Naive B cell (primary cell): ENCODE data around the gene SLC12A4. TPM values are rescaled to one million over a fixed set of nuclear protein-coding genes. Genes with fewer than 3 reads are reported as not detected.
"Not testable (repeated sequence)": the region's sequence is repeated elsewhere in the genome, so short reads cannot be mapped to it uniquely, and the experiment has no call there.

ENCODE experiments used
- ATAC-seq, 2 donors: fragments of 150-1000 bp; cut with Tn5 transposase; 2 replicates each; pipeline ENCODE4 v1.10.0; 2021; ENCODE audit warnings: low read depth in 2 of 2, mild to moderate bottlenecking in 2 of 2, moderate library complexity in 2 of 2
- DNase-seq: peaks from one replicate; pipeline ENCODE4 v3.0.0; 2022
- H3K27ac Mint-ChIP-seq, 6 donors: one replicate each; pipeline ENCODE4 v1.8.0; 2020 to 2022; ENCODE audit warnings: mild to moderate bottlenecking in 6 of 6, mixed read lengths in 6 of 6, moderate library complexity in 5 of 6, inconsistent platforms in 2 of 6
- H3K27me3 Mint-ChIP-seq, 3 donors: one replicate each; pipeline ENCODE4 v1.8.0; 2021 to 2022; ENCODE audit warnings: mixed read lengths in 3 of 3, mild to moderate bottlenecking in 1 of 3
- H3K36me3 Mint-ChIP-seq, 2 donors: one replicate each; pipeline ENCODE4 v1.8.0; 2020 to 2022; ENCODE audit warnings: mixed read lengths in 2 of 2, inconsistent platforms in 1 of 2, mild to moderate bottlenecking in 1 of 2
- H3K4me1 Mint-ChIP-seq, 3 donors: one replicate each; pipeline ENCODE4 v1.8.0; 2020 to 2022; ENCODE audit warnings: mixed read lengths in 3 of 3, inconsistent platforms in 1 of 3, mild to moderate bottlenecking in 1 of 3, moderate library complexity in 1 of 3
- H3K4me3 Mint-ChIP-seq, 8 donors: one replicate each; pipeline ENCODE4 v1.8.0; 2020 to 2022; ENCODE audit warnings: mild to moderate bottlenecking in 8 of 8, mixed read lengths in 8 of 8, moderate library complexity in 8 of 8, inconsistent platforms in 2 of 8
- H3K9me3 Mint-ChIP-seq, 7 donors: one replicate each; pipeline ENCODE4 v1.8.0; 2020 to 2022; ENCODE audit warnings: mixed read lengths in 7 of 7, mild to moderate bottlenecking in 5 of 7, inconsistent platforms in 2 of 7, moderate library complexity in 1 of 7
- polyA plus RNA-seq, 6 donors: library from polyadenylated mRNA; unstranded; fragments of 300-500 nt; fragmentation: Illumina TruSeq; gene quantifications; one replicate each; pipeline ENCODE4 v1.2.3, GENCODE V29; 2021; ENCODE audit warnings: low read depth in 6 of 6

SLC12A4 gene
- polyA plus RNA-seq, 6 donors from 2014 or later, result 2.8 to 5.4 (median 3.7) TPM

GRCh38 chr16:67977469-67978227 is 9.2 kb upstream of the SLC12A4 start:
- no peak for ATAC-seq
- Mint-ChIP-seq H3K36me3 (no peaks in the 10 kb centered on the region), H3K27ac (peak overlapping the region in 2 of 6 donors; percentile 37 to 62), H3K4me1 (peaks cover 0 to 5% (median 1%) of the 10 kb centered on the region in 3 donors), H3K4me3 (peak overlapping the region in 1 of 8 donors; percentile 41), H3K27me3 (peaks cover 0 to 6% (median 0%) of the 10 kb centered on the region in 3 donors), H3K9me3 (no peaks in the 10 kb centered on the region)
- no peak for DNase-seq

GRCh38 chr16:67977005-67977404 is 8.6 kb upstream of the SLC12A4 start:
- ATAC-seq (no peak), DNase-seq (no peak)
- Mint-ChIP-seq H3K4me3 (no peak overlapping the region), H3K4me1 (no peaks in the 10 kb centered on the region), H3K27me3 (peaks cover 0 to 6% (median 0%) of the 10 kb centered on the region in 3 donors), H3K27ac (no peak overlapping the region), H3K9me3 (no peaks in the 10 kb centered on the region), H3K36me3 (no peaks in the 10 kb centered on the region)

GRCh38 chr16:67976205-67976604 is 7.8 kb upstream of the SLC12A4 start:
- ATAC-seq (no peak), DNase-seq (no peak)
- Mint-ChIP-seq H3K9me3 (no peaks in the 10 kb centered on the region), H3K4me1 (no peaks in the 10 kb centered on the region), H3K27me3 (peaks cover 0 to 6% (median 0%) of the 10 kb centered on the region in 3 donors), H3K4me3 (peak overlapping the region in 1 of 8 donors; percentile 44), H3K27ac (peak overlapping the region in 2 of 6 donors; percentile 16 to 47), H3K36me3 (no peaks in the 10 kb centered on the region)

- Mint-ChIP-seq H3K27me3 (peaks cover 0 to 6% (median 0%) of the 10 kb centered on the region in 3 donors), H3K4me1 (no peaks in the 10 kb centered on the region), H3K36me3 (no peaks in the 10 kb centered on the region), H3K9me3 (no peaks in the 10 kb centered on the region), H3K4me3 (no peak overlapping the region), H3K27ac (peak overlapping the region in 1 of 6 donors; percentile 16)
- ATAC-seq (no peak), DNase-seq (no peak)
These were observed 7.1 kb upstream of the SLC12A4 start for GRCh38 chr16:67975321-67976105.

DNA sequence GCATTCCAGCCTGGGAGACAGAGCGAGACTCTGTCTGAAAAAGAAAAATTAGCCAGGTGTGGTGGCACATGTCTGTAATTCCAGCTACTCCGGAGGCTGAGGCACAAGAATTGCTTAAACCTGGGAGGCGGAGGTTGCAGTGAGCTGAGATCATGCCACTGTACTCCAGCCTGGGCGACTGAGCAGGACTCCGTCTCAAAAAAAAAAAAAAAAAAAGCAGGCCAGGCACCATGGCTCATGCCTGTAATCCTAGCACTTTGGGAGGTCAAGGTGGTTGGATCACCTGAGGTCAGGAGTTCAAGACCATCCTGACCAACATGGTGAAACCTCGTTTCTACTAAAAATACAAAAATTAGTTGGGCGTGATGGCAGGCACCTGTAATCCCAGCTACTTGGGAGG is 3.8 kb upstream of the SLC12A4 start:
- not testable (repeated sequence) for H3K4me3 Mint-ChIP-seq

GRCh38 chr16:67971111-67971510 is 2.7 kb upstream of the SLC12A4 start:
- ATAC-seq (no peak), DNase-seq (no peak)
- peaks cover 0 to 1% (median 0%) of the 10 kb centered on the region in 3 donors for H3K27me3 Mint-ChIP-seq
- no peaks in the 10 kb centered on the region for H3K36me3 Mint-ChIP-seq
- H3K4me3 Mint-ChIP-seq, result peak overlapping the region in 4 of 8 donors; percentile 5 to 79 (median 44)
- peak overlapping the region in 1 of 6 donors; percentile 88 for H3K27ac Mint-ChIP-seq
- no peaks in the 10 kb centered on the region for H3K9me3 Mint-ChIP-seq
- peaks cover 19 to 23% (median 20%) of the 10 kb centered on the region in 3 donors for H3K4me1 Mint-ChIP-seq

More for the DNA sequence above, 3.8 kb upstream of the SLC12A4 start:
- not testable (repeated sequence) for H3K9me3 Mint-ChIP-seq, DNase-seq, H3K27me3 Mint-ChIP-seq, ATAC-seq, H3K36me3 Mint-ChIP-seq
- Mint-ChIP-seq H3K4me1 (peaks cover 13 to 19% (median 16%) of the 10 kb centered on the region in 3 donors), H3K27ac (peak overlapping the region in 1 of 6 donors; percentile 32)

DNA sequence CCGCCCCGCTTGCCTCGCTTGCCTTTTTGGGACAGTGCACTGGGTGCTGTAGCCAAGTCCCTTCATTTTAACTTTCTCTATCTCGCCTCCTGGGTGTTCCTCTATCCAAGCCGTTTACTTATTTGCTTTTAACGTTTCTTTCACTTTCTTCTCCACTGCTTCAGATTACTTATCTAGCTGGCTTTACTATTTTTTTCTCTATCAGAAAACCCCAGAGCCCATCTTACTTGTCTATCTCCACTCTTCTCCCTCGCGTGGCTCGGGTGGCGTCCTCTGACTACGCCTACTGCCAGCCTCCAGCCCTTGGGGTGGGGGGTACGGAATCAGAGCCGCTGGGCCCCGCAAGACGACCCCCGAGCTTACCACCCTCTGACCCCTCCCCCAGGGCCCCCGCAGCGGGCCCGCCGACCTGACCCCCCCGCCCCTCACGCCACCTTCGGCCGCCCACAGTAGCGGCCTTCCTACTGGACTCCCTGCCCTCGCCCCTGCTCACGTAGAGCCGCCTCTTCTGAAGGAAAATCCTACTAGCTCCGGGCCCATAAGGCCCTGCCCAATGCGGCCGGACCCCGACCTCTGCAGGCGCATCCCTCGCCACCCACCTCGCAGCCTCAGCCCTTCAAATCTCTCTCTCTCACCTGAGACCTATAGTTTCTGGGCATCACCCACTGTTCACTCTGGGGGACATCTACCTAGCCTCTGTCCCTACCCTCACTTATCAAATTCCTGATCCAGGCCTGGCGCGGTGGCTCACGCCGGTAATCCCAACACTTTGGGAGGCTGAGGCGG is 1.0 kb upstream of the SLC12A4 start:
- Mint-ChIP-seq H3K4me1 (peaks cover 23 to 39% (median 30%) of the 10 kb centered on the region in 3 donors), H3K9me3 (no peaks in the 10 kb centered on the region), H3K4me3 (peak overlapping the region; percentile 81 to 97 (median 92)), H3K36me3 (no peaks in the 10 kb centered on the region), H3K27me3 (no peaks in the 10 kb centered on the region), H3K27ac (peak overlapping the region in 3 of 6 donors; percentile 69 to 97 (median 85))
- DNase-seq (peak; percentile 30), ATAC-seq (peak; percentile 34 to 45)

GRCh38 chr16:67967958-67968399 is 458 bp downstream of the SLC12A4 start:
- DNase-seq (peak; percentile 38), ATAC-seq (peak; percentile 15 to 25)
- Mint-ChIP-seq H3K9me3 (no peaks in the 10 kb centered on the region), H3K27me3 (no peaks in the 10 kb centered on the region), H3K27ac (peak overlapping the region; percentile 7 to 95 (median 90)), H3K4me3 (peak overlapping the region; percentile 84 to 98 (median 92)), H3K4me1 (peaks cover 24 to 44% (median 32%) of the 10 kb centered on the region in 3 donors), H3K36me3 (peaks cover 0 to 2% of the 10 kb centered on the region in 2 donors)

GRCh38 chr16:67967183-67967957 is 1.1 kb downstream of the SLC12A4 start:
- Mint-ChIP-seq H3K4me1 (peaks cover 27 to 49% (median 34%) of the 10 kb centered on the region in 3 donors), H3K36me3 (peaks cover 0 to 7% of the 10 kb centered on the region in 2 donors), H3K27ac (peak overlapping the region; percentile 79 to 95 (median 90)), H3K27me3 (no peaks in the 10 kb centered on the region), H3K9me3 (no peaks in the 10 kb centered on the region), H3K4me3 (peak overlapping the region; percentile 84 to 98 (median 92))
- ATAC-seq, result no peak
- DNase-seq, result peak; percentile 9

DNA sequence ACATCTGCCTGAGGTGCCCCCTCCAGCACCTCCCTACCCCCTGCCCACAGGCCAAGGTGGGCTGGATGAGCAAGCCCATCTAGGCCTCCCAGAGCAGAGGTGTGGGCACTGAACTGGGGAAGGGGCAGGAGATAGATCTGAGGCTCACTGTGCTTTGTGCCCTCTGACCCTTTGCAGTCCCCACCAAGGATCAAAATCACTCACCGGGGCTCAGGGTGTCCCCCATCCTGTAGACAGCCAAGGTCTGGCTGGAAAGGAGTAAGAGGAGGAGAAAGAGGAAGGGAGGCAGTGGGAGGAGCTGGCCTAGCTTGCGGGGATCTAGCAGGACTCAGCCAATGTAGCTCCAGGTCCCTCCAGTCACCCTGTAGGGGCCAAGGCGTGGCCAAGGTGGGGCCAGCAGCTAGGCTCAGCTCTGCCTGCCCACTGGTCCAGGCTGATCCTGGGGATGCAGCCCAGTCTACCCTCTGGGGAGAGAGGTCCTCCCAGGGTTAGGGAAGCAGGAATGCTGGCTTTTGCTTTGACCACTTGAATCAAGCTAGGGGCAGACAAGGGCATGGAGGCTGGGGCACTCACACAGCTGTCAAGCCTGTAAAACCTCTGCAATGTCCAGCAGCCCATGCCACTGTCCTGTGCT is 1.8 kb downstream of the SLC12A4 start:
- DNase-seq (no peak), ATAC-seq (no peak)
- no peaks in the 10 kb centered on the region for H3K27me3 Mint-ChIP-seq
- peaks cover 0 to 7% of the 10 kb centered on the region in 2 donors for H3K36me3 Mint-ChIP-seq
- H3K4me3 Mint-ChIP-seq, result peak overlapping the region in 7 of 8 donors; percentile 84 to 97 (median 92)
- H3K4me1 Mint-ChIP-seq, result peaks cover 27 to 53% (median 34%) of the 10 kb centered on the region in 3 donors
- H3K9me3 Mint-ChIP-seq, result no peaks in the 10 kb centered on the region
- H3K27ac Mint-ChIP-seq, result peak overlapping the region in 2 of 6 donors; percentile 79 to 90

GRCh38 chr16:67965668-67966548 is 2.5 kb downstream of the SLC12A4 start:
- Mint-ChIP-seq H3K36me3 (peaks cover 0 to 7% of the 10 kb centered on the region in 2 donors), H3K27me3 (no peaks in the 10 kb centered on the region), H3K4me1 (peaks cover 27 to 53% (median 34%) of the 10 kb centered on the region in 3 donors), H3K4me3 (peak overlapping the region in 2 of 8 donors; percentile 59 to 87), H3K9me3 (no peaks in the 10 kb centered on the region), H3K27ac (peak overlapping the region in 2 of 6 donors; percentile 62 to 92)
- ATAC-seq (no peak), DNase-seq (no peak)
